GM19193 (cell line): ENCODE measurements around the gene CPSF4L.

Source experiments
- POLR2A ChIP-seq: IDR thresholded peaks from 4 replicates; pipeline ENCODE4 v1.6.1; 2011; ENCODE audit not compliant: insufficient read depth, insufficient read length; ENCODE audit errors: extremely low read depth

The CPSF4L gene

GRCh38 chr17:73293480-73293911, 31.8 kb upstream of the CPSF4L start:
- no peak for TF ChIP-seq POLR2A

DNA sequence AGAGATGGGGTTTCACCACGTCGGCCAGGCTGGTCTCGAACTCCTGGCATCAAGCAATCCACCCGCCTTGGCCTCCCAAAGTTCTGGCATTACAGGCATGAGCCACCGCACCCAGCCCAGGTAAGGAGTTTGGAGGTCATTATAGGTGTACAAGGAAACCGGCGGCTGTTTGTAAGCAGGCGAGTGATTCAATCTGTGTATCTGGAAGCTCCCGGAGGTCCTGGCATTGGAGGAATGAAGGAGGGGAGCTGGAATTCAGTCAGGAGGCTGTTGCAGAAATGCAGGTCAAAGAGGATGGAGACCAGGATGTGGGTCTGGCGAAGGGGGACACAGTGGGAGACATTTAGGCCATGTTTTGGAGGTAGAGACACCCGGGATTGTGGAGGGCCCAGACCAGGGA, 31.4 kb upstream of the CPSF4L start:
- no peak for TF ChIP-seq POLR2A

DNA sequence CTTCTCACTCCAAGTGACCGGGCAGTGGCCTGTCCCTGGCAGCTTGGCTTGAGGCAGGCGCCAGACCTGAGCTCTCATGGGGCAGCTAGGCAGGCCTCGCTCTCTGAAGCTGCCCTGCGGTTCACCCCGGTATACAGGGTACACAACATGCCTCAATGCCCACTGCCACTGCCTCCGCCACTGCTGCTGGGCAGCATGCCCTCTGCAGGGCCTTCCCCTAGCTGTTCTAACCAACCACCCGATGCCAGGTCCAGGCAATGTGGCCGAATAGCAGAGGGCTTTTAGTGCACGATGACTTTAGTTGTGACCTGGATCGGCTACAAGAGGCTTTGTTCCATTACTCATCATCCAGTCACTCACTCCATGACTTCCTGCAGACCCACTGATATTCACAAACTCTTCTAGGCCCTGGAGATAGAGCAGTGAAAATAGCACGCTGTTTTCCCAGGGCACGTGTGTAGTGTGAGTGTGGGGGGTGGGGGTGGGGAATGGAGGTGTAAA, 30.4 kb upstream of the CPSF4L start:
- no peak for TF ChIP-seq POLR2A

GRCh38 chr17:73291260-73291801, 29.7 kb upstream of the CPSF4L start:
- TF ChIP-seq POLR2A = peak; percentile 49

DNA sequence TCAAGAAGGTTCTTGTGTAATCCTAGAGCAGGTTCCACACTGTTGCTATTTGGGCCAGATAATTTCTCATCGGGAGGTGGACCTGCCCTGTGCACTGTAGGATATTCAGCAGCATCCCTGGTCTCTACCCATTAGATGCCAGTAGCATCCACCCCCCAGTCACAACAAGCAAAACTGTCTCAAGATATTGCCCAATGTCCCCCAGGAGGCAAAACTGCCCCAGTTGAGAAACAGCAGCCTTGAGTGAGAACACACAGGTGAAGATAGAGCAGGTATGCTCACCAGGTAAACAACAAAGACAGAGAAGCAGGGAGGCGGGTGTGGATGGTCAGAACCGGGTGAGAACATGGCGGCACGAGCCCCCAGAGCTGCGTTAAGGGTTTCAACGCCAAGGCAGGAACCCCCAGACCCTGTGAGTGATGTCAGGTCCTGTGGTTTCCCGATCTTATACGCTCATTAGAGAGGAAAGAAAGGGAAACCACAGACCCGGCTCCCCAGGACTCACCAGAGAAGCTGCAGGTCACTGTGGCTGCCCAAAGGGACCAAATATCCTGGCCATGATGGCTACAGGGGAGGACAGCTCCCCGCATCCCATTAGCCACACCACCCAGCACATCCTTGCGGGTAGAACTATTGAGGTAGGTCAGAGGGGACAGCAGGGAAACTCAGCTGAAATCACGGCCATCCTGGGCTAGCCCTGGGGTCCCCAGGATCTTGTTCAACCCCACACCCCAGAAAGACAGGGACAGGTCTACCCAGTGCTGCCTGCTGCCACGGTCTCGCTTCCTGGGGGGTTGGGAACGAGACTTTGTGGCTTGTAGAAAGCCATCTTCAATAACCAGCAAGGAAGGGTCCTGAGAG, 28.9 kb upstream of the CPSF4L start:
- TF ChIP-seq POLR2A = no peak

DNA sequence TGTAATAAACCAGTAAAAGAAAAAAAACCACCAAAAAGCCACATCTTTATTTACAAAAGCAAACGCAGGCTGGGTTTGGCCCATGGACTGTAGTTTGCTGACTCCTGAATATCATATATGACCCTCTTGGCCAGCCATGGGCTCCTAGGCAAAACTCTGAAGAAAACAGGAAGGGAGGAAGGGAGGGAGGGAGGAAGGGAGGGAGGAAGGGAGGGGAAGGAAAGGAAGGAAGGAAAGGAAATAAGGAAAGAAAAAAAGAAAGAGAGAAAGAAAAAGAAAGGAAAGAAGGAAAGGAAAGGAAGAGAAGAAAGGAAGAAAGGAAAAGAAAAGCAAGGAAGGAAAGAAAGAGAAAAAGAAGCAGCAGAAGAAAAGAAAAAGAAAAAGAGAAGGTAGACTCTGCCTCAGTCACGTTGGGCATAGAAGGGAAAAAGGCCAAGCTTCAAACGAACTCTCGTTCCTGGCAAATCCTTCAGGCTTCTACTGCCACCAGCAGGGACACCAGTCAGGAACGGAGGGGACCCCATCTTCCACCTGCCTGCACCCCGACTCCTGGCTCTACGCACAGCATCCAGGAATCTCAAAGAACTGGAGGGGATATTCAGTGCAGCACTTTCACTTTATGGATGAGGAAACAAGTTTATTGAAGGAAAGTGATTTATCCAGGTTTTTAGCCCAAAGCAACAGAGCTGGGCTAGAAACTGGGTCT, 28.0 kb upstream of the CPSF4L start:
- no peak for TF ChIP-seq POLR2A

GRCh38 chr17:73288534-73289302, 27.0 kb upstream of the CPSF4L start:
- no peak for TF ChIP-seq POLR2A

DNA sequence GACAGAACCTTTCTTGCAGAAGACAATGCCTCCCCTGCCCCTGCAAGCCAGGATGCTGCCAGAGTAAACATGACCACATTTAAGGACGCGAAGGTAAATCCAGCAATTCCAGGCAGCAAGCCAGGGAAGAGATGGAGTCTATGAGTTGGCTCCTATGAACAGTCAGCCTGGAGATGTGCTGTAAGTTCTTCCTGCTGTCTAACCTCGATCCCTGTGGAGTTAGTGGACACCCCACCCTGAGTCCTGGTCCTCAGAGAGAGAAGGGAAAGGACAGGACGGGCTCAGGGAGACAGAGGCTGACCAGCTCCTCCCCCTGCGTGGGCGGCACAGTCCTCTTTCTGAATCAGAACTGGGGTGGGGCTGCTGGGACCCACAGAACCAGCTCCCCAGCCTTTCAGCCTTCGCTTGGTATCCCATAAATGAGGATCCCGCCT, 25.2 kb upstream of the CPSF4L start:
- TF ChIP-seq POLR2A = no peak

GRCh38 chr17:73285916-73286862, 24.5 kb upstream of the CPSF4L start:
- TF ChIP-seq POLR2A = no peak

- no peak for TF ChIP-seq POLR2A
Measured at GRCh38 chr17:73285603-73285908, 23.9 kb upstream of the CPSF4L start.

GRCh38 chr17:73284906-73285602, 23.4 kb upstream of the CPSF4L start:
- no peak for TF ChIP-seq POLR2A

DNA sequence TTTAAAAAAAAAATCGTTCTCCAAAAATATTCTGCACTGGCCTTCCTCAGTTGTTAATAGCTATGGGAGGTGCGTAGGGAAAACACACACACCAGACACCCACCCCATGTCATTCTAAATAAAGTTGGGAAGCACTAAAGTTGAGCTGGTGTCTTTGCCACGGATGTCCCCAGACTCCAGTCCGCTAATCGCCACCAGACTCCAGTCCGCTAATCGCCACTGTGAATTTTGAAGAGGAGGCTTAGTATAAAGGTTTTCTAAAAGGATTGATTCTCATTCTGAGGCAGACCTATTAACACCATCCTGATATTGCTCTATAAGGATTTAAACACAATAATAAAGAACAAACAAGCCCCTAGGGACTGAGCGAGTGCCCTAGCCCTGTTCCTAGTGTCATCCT, 22.7 kb upstream of the CPSF4L start:
- TF ChIP-seq POLR2A = no peak

DNA sequence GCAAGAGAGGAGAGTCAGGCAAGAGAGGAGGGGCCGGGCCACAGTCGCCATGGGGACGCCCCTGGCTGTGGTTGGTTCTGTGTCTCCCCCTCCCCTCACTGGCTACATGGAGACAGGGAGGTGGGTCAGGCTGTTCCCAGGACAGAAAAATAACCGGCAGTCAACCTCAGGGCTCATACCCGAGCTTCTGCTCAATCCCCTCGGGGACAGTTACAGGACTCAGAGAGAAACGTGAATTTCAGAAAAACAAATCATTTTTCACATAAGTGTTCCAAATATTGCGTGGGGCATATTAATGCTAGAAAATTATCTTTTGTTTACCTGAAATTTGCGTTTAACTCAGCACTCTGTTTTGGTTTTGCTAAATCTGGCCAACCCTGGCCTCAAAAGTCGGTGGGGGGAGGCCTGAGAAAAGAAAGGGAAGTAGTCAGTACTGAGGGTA, 22.2 kb upstream of the CPSF4L start:
- no peak for TF ChIP-seq POLR2A
